ENCODE data around the gene CHN2.
A peak's percentile ranks its signal among the peaks of the same experiment; 100 is the strongest.

Gene CHN2

GRCh38 chr7:29184599-29184998 is 10.0 kb upstream of the CHN2 start:
- no peak for TF ChIP-seq CTCF (IDR thresholded peaks at IDR 0.05; ENCODE audit: control insufficient read depth, insufficient read depth, low read depth, low read length, missing control alignments)

GRCh38 chr7:29185613-29186012 is 9.0 kb upstream of the CHN2 start:
- no peak overlapping the region for H3K4me3 ChIP-seq (ENCODE audit: control insufficient read depth, low read depth, low read length)
- no peak for TF ChIP-seq CTCF (IDR thresholded peaks at IDR 0.05; ENCODE audit: control insufficient read depth, insufficient read depth, low read depth, low read length, missing control alignments)

More at GRCh38 chr7:29184599-29184998, 10.0 kb upstream of the CHN2 start:
- H3K4me3 ChIP-seq (ENCODE audit: control insufficient read depth, low read depth, low read length) = no peak overlapping the region
- DNase-seq (ENCODE audit: low read depth) = no peak

GRCh38 chr7:29189743-29190201 is 4.8 kb upstream of the CHN2 start:
- DNase-seq (ENCODE audit: low read depth) = no peak

More at GRCh38 chr7:29185613-29186012, 9.0 kb upstream of the CHN2 start:
- DNase-seq (ENCODE audit: low read depth) = no peak

GRCh38 chr7:29190349-29191045 is 4.1 kb upstream of the CHN2 start:
- TF ChIP-seq CTCF (IDR thresholded peaks at IDR 0.05; ENCODE audit: control insufficient read depth, insufficient read depth, low read depth, low read length, missing control alignments) = no peak
- DNase-seq (ENCODE audit: low read depth) = no peak
- H3K4me3 ChIP-seq (ENCODE audit: control insufficient read depth, low read depth, low read length) = no peak overlapping the region

More at GRCh38 chr7:29189743-29190201, 4.8 kb upstream of the CHN2 start:
- H3K4me3 ChIP-seq (ENCODE audit: control insufficient read depth, low read depth, low read length) = no peak overlapping the region
- peak; percentile 81 for TF ChIP-seq CTCF (IDR thresholded peaks at IDR 0.05; ENCODE audit: control insufficient read depth, insufficient read depth, low read depth, low read length, missing control alignments)

- no peak for TF ChIP-seq CTCF (IDR thresholded peaks at IDR 0.05; ENCODE audit: control insufficient read depth, insufficient read depth, low read depth, low read length, missing control alignments)
- DNase-seq (ENCODE audit: low read depth) = no peak
- no peak overlapping the region for H3K4me3 ChIP-seq (ENCODE audit: control insufficient read depth, low read depth, low read length)
Measured at GRCh38 chr7:29192323-29192722, 2.3 kb upstream of the CHN2 start.

GRCh38 chr7:29192811-29193210 is 1.8 kb upstream of the CHN2 start:
- H3K4me3 ChIP-seq (ENCODE audit: control insufficient read depth, low read depth, low read length) = no peak overlapping the region
- DNase-seq (ENCODE audit: low read depth) = no peak
- no peak for TF ChIP-seq CTCF (IDR thresholded peaks at IDR 0.05; ENCODE audit: control insufficient read depth, insufficient read depth, low read depth, low read length, missing control alignments)
